Uterus (tissue), 2 donors: ENCODE data around the gene FAM107A.

Source experiments
- CTCF ChIP-seq, 4 experiments: fragments of 200-600 bp in 2 of 4; fragments of 450-650 bp in 2 of 4; sonication (generic) in 2 of 4; IDR thresholded peaks; one replicate each; pipeline ENCODE4 v1.5.1; 2016 to 2019; ENCODE audit warnings: antibody characterized with exemption in 4 of 4, mild to moderate bottlenecking in 2 of 4, moderate library complexity in 1 of 4
- POLR2A ChIP-seq, 2 donors: fragments of 450-650 bp; IDR thresholded peaks; one replicate each; pipeline ENCODE4 v1.6.1; 2016; ENCODE audit warnings: antibody characterized with exemption in 2 of 2, mild to moderate bottlenecking in 1 of 2, moderate library complexity in 1 of 2

DNA sequence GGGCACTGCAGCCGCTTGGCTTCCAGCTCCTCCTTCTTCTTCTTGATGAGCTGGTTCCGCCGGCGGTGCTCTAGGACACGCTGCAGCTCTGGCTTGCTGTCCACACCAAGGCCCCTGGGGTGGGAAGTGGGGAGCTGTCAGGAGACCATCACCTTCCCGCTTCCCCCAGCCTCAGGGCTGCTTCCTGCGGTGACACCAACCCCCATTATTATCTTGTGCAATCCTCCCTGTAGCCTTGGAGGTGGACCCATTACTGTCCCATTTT, 10.0 kb downstream of the FAM107A start:
- TF ChIP-seq CTCF (IDR thresholded peaks at IDR 0.05) (no peak), POLR2A (IDR thresholded peaks at IDR 0.05) (no peak)
